ENCODE measurements around the gene ISG20L2. TPM values are rescaled to one million over a fixed set of nuclear protein-coding genes. Genes with fewer than 3 reads are reported as not detected.
A peak's percentile ranks its signal among the peaks of the same experiment; 100 is the strongest.
"Not testable (repeated sequence)": the region's sequence is repeated elsewhere in the genome, so short reads cannot be mapped to it uniquely, and the experiment has no call there.

ISG20L2 gene
- total RNA-seq, 1 donor from 2014 or later = 32.6 TPM

DNA sequence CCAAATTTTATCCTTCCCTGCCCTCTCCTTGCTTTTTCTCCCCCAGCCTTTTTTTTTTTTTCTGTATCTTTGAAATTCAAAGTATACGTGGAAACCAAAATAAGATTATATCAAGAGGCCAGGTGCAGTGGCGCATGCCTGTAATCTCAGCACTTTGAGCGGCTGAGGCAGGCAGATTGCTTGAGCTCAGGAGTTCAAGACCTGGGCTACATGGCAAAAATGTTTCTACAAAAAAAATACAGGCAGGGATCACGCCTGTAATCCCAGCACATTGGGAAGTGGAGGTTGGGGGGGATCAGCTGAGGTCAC, 32.2 kb upstream of the ISG20L2 start:
- TF ChIP-seq, protein P1, sequence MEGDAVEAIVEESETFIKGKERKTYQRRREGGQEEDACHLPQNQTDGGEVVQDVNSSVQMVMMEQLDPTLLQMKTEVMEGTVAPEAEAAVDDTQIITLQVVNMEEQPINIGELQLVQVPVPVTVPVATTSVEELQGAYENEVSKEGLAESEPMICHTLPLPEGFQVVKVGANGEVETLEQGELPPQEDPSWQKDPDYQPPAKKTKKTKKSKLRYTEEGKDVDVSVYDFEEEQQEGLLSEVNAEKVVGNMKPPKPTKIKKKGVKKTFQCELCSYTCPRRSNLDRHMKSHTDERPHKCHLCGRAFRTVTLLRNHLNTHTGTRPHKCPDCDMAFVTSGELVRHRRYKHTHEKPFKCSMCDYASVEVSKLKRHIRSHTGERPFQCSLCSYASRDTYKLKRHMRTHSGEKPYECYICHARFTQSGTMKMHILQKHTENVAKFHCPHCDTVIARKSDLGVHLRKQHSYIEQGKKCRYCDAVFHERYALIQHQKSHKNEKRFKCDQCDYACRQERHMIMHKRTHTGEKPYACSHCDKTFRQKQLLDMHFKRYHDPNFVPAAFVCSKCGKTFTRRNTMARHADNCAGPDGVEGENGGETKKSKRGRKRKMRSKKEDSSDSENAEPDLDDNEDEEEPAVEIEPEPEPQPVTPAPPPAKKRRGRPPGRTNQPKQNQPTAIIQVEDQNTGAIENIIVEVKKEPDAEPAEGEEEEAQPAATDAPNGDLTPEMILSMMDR (IDR thresholded peaks at IDR 0.05; ENCODE audit: partially characterized antibody, unreplicated experiment) = no peak
- H3K27ac Mint-ChIP-seq (ENCODE audit: unreplicated experiment) = peak overlapping the region; percentile 93

DNA sequence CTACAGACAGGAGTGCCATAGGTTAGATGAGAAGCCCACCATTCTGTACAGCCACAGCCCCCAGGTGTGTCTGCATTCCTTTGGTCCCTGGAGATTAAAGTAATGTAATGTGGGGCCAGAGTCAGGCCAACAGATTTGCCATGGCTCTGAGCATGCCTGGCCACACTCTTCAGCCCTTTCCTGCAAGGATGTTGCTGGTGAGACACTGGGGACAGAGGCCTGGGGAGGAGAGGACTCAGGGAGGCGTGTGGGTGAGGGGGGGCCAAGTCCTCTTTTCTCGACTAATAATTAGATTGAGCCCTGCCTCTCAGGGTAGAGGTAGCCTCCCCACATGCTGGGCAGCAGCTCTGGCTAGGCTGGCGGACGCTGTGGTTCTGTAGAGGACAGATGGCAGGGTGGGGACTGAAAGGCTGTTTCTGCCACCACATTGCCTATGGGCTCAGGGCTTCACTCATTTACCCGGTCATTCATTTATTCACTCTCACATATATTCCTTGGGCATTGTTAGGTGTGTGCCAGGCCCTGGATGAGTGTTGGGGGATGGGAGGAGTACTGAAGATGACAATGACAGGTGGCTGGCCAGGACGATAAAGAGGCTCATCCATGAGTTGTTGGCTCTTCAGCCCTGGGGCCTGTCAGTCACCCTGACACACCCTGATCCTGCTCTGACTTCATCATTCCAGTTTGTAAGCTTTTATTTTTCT, 31.7 kb upstream of the ISG20L2 start:
- peaks cover 1% of the 10 kb centered on the region for H3K27me3 Mint-ChIP-seq (ENCODE audit: unreplicated experiment)
- H3K4me3 Mint-ChIP-seq (ENCODE audit: unreplicated experiment) = peak overlapping the region; percentile 2
- TF ChIP-seq, protein P1 (IDR thresholded peaks at IDR 0.05; ENCODE audit: partially characterized antibody, unreplicated experiment) = no peak
- no peaks in the 10 kb centered on the region for H3K36me3 Mint-ChIP-seq (ENCODE audit: unreplicated experiment)
- peaks cover 14% of the 10 kb centered on the region for H3K4me1 Mint-ChIP-seq (ENCODE audit: low read depth, unreplicated experiment)
- peak; percentile 47 for DNase-seq
- H3K9me3 Mint-ChIP-seq (ENCODE audit: unreplicated experiment) = peaks cover 4% of the 10 kb centered on the region
- peak overlapping the region; percentile 93 for H3K27ac Mint-ChIP-seq (ENCODE audit: unreplicated experiment)

More for the DNA sequence above, 32.2 kb upstream of the ISG20L2 start:
- Mint-ChIP-seq H3K4me3 (ENCODE audit: unreplicated experiment) (peak overlapping the region; percentile 2), H3K27me3 (ENCODE audit: unreplicated experiment) (peaks cover 3% of the 10 kb centered on the region), H3K9me3 (ENCODE audit: unreplicated experiment) (peaks cover 4% of the 10 kb centered on the region), H3K4me1 (ENCODE audit: low read depth, unreplicated experiment) (peaks cover 14% of the 10 kb centered on the region), H3K36me3 (ENCODE audit: unreplicated experiment) (no peaks in the 10 kb centered on the region)
- no peak for DNase-seq

DNA sequence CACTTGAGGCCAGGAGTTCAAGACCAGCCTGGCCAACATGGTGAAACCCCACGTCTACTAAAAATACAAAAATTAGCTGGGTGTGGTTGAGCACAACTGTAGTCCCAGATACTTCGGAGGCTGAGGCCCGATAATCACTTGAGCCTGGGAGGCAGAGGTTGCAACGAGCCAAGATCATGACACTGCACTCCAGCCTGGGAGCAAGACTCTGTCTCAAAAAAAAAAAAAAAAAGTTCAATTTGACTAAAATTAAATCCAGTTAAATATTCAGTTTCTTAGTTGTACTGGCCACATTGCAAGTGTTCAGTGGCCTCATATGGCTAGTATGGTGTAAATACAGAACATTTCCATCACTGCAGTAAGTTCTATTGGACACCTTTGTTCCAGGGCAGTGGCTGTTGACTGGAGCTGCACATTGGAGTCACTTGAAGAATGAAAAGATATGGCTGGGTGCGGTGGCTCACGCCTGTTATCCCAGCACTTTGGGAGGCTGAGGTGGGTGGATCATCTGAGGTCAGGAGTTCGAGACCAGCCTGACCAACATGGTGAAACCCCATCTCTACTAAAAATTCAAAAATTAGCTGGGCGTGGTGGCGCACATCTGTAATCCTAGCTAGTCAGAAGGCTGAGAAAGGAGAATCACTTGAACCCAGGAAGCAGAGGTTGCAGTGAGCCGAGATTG, 29.1 kb upstream of the ISG20L2 start:
- not testable (repeated sequence) for H3K9me3 Mint-ChIP-seq (ENCODE audit: unreplicated experiment); H3K4me3 Mint-ChIP-seq (ENCODE audit: unreplicated experiment); H3K36me3 Mint-ChIP-seq (ENCODE audit: unreplicated experiment); DNase-seq; H3K27me3 Mint-ChIP-seq (ENCODE audit: unreplicated experiment); H3K27ac Mint-ChIP-seq (ENCODE audit: unreplicated experiment)
- peaks cover 21% of the 10 kb centered on the region for H3K4me1 Mint-ChIP-seq (ENCODE audit: low read depth, unreplicated experiment)

DNA sequence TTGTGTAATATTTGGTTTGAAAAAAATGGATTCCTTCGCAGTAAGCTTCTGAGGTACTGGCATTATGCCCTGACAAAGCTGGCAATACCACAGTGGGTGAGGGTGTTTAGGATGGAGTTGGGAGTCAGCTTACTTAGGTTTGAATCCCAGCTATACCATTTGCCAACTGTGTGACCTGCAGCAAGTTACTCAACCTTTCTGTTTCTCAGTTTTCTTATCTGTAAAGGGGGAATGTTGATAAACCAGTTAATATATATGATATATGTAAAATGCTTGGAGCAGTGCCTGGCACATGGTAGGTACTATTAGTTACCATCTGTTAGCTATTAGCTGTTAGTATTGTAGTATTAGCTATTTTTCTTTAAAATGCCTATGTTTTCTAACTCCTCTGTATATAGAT, 27.8 kb upstream of the ISG20L2 start:
- no peak for DNase-seq
- H3K4me3 Mint-ChIP-seq (ENCODE audit: unreplicated experiment) = no peak overlapping the region
- no peaks in the 10 kb centered on the region for H3K36me3 Mint-ChIP-seq (ENCODE audit: unreplicated experiment)
- peaks cover 4% of the 10 kb centered on the region for H3K27me3 Mint-ChIP-seq (ENCODE audit: unreplicated experiment)
- peaks cover 5% of the 10 kb centered on the region for H3K9me3 Mint-ChIP-seq (ENCODE audit: unreplicated experiment)
- H3K27ac Mint-ChIP-seq (ENCODE audit: unreplicated experiment) = no peak overlapping the region
- H3K4me1 Mint-ChIP-seq (ENCODE audit: low read depth, unreplicated experiment) = peaks cover 21% of the 10 kb centered on the region
- TF ChIP-seq, protein P1 (IDR thresholded peaks at IDR 0.05; ENCODE audit: partially characterized antibody, unreplicated experiment) = no peak

DNA sequence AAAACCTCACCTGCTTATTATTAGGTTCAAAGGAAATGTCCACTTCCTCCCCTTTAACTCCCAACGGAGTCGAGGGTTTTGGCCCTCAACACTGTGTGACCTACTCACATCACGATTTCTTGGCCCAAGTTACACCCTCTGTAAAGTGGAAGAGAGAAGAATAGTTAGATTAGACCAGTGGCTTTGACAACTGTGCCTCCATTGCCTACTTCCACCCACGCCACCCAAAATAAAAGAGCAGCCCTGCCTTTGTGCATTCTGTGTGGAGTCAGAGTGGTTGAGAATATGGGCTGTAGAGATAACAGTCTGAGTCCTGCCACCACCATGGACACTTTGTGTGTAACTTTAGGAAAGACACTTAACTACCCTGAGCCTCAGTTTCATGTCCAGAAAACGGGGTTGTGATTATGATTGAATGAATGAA, 27.0 kb upstream of the ISG20L2 start:
- Mint-ChIP-seq H3K4me3 (ENCODE audit: unreplicated experiment) (no peak overlapping the region), H3K27me3 (ENCODE audit: unreplicated experiment) (peaks cover 5% of the 10 kb centered on the region), H3K27ac (ENCODE audit: unreplicated experiment) (no peak overlapping the region), H3K9me3 (ENCODE audit: unreplicated experiment) (peaks cover 6% of the 10 kb centered on the region), H3K4me1 (ENCODE audit: low read depth, unreplicated experiment) (peaks cover 20% of the 10 kb centered on the region), H3K36me3 (ENCODE audit: unreplicated experiment) (no peaks in the 10 kb centered on the region)
- TF ChIP-seq, protein P1 (IDR thresholded peaks at IDR 0.05; ENCODE audit: partially characterized antibody, unreplicated experiment) = no peak
- no peak for DNase-seq
